ENCODE results near the gene PLXNA2. TPM values are rescaled to one million over a fixed set of nuclear protein-coding genes. Genes with fewer than 3 reads are reported as not detected.

PLXNA2 gene
- total and polyA plus RNA-seq, 2 of the 8 experiments (the other 6 are each of a cell fraction or from before 2014, with no cell fraction given): 0.33 to 1.5 TPM

- Histone ChIP-seq H2BK120ac (replicated peaks; ENCODE audit: low read depth, low read length) (no peak overlapping the region), H3K9ac (replicated peaks in 1 of 4; ENCODE audit: extremely low read depth in 1 of 4, low read depth in 3 of 4, low read length in 3 of 4) (no peak overlapping the region), H3K9me3 (ENCODE audit: insufficient read depth in 2 of 2, low read depth in 1 of 2, low read length in 1 of 2) (no peaks in the 10 kb centered on the region), H3K18ac (ENCODE audit: extremely low read depth, low read length) (no peak overlapping the region), H3K79me2 (ENCODE audit: control insufficient read depth in 1 of 2, insufficient read depth in 2 of 2, low read length in 2 of 2) (no peaks in the 10 kb centered on the region), H2BK15ac (ENCODE audit: low read length) (no peak overlapping the region), H4K20me1 (replicated peaks in 1 of 2; ENCODE audit: control insufficient read depth in 1 of 2, insufficient read depth in 2 of 2, low read length in 2 of 2) (no peaks in the 10 kb centered on the region), H2BK12ac (ENCODE audit: low read depth, low read length) (no peak overlapping the region), H3K4ac (replicated peaks; ENCODE audit: insufficient read length, low read depth, low read length) (no peak overlapping the region), H2AK5ac (ENCODE audit: low read depth, low read length) (no peak overlapping the region), H3K56ac (replicated peaks; ENCODE audit: insufficient read length, low read depth, low read length) (no peak overlapping the region), H3K4me2 (ENCODE audit: insufficient read depth in 1 of 2, low read depth in 2 of 2, low read length in 2 of 2) (no peak overlapping the region), H2BK20ac (ENCODE audit: low read length) (no peak overlapping the region), H3K4me1 (replicated peaks in 1 of 4; ENCODE audit: control insufficient read depth in 3 of 4, insufficient read depth in 4 of 4, low read length in 3 of 4) (peaks cover 2 to 6% (median 4%) of the 10 kb centered on the region in 4 experiments; a peak in 5 of 7 replicates), H3K36me3 (ENCODE audit: control insufficient read depth in 2 of 4, insufficient read depth in 4 of 4, low read length in 3 of 4) (no peaks in the 10 kb centered on the region), H2BK5ac (ENCODE audit: low read depth, low read length) (no peak overlapping the region), H3K23me2 (ENCODE audit: low read depth, low read length) (0 out of 2 replicates have a peak, but pooled peaks cover 1% of the 10 kb centered on the region), H4K91ac (replicated peaks; ENCODE audit: insufficient read length, low read length) (no peak overlapping the region), H4K5ac (ENCODE audit: insufficient read length, low read depth, low read length) (no peak overlapping the region), H3K27me3 (replicated peaks in 1 of 4; ENCODE audit: control insufficient read depth in 3 of 4, extremely low read depth in 1 of 4, insufficient read depth in 3 of 4, low read length in 3 of 4) (peaks cover 0 to 4% (median 0%) of the 10 kb centered on the region in 4 experiments; a peak in 3 of 7 replicates), H3K79me1 (ENCODE audit: low read depth, low read length) (no peaks in the 10 kb centered on the region), H3K14ac (ENCODE audit: insufficient read length) (no peak overlapping the region), H3K4me3 (ENCODE audit: extremely low read depth in 1 of 4, insufficient read depth in 2 of 4, low read depth in 3 of 4, low read length in 4 of 4) (no peak overlapping the region), H4K8ac (ENCODE audit: extremely low read depth, insufficient read depth, low read length) (no peak overlapping the region), H2AFZ (ENCODE audit: low read length) (no peak overlapping the region), H3K27ac (ENCODE audit: low read depth, low read length) (no peak overlapping the region), H3K23ac (ENCODE audit: insufficient read length) (no peak overlapping the region)
- 79% methylated on average over 2 of the region's 2 CpGs; no CpG with 5 or more reads in 1 of the 2 experiments for WGBS, 2 experiments (ENCODE audit: extremely low coverage in 1 of 2, insufficient coverage in 1 of 2, insufficient read length in 1 of 2, insufficient replicate concordance in 2 of 2, low coverage in 1 of 2, low lambda C conversion rate in 2 of 2, missing lambda C conversion rate in 1 of 2)
- CTCF ChIA-PET (ENCODE audit: partially characterized antibody): interaction anchor here (0.7 to 8.7 kb wide), 12 partner anchors 9 to 154 kb away, joined by 3 to 94 read pairs (median 4); no protein-coding TSS in a partner anchor
- POLR2A ChIA-PET (ENCODE audit: partially characterized antibody): interaction anchor here (0.8 kb wide), 1 partner anchor 76 kb away, joined by 3 read pairs; no protein-coding TSS in a partner anchor
- no peak for DNase-seq (ENCODE audit: low read depth in 1 of 2, low spot score in 2 of 2)
- FAIRE-seq: no peak
- no peak for TF ChIP-seq KDM1A (IDR thresholded peaks at IDR 0.05; ENCODE audit: borderline replicate concordance, low read length)
- no peak for TF ChIP-seq POLR2A (IDR thresholded peaks at IDR 0.05; ENCODE audit: control extremely low read depth in 1 of 2, low read depth in 2 of 2, low read length in 2 of 2)
- no peak for TF ChIP-seq RBBP5 (IDR thresholded peaks at IDR 0.05; ENCODE audit: borderline replicate concordance, low read depth, low read length)
- TF ChIP-seq E2F6 (IDR thresholded peaks at IDR 0.05): no peak
- no peak for TF ChIP-seq SP2 (IDR thresholded peaks at IDR 0.05; ENCODE audit: low read length)
- no peak for TF ChIP-seq EGR1 (IDR thresholded peaks at IDR 0.05; ENCODE audit: borderline replicate concordance, low read depth, low read length)
- TF ChIP-seq TEAD4 (IDR thresholded peaks at IDR 0.05; ENCODE audit: low read depth, low read length): no peak
- TF ChIP-seq CREB1 (IDR thresholded peaks at IDR 0.05): no peak
- no peak for TF ChIP-seq USF2 (IDR thresholded peaks at IDR 0.05; ENCODE audit: low read length)
- no peak for TF ChIP-seq BCL11A (IDR thresholded peaks at IDR 0.05; ENCODE audit: low read depth in 2 of 2, low read length in 2 of 2)
- TF ChIP-seq POU5F1 (IDR thresholded peaks at IDR 0.05; ENCODE audit: low read depth, low read length): no peak
- TF ChIP-seq JUND (IDR thresholded peaks at IDR 0.05; ENCODE audit: low read length): no peak
- TF ChIP-seq NANOG (IDR thresholded peaks at IDR 0.05; ENCODE audit: insufficient read depth, low read depth, low read length, poor library complexity, severe bottlenecking): no peak
These were observed 160.5 kb downstream of the PLXNA2 start for GRCh38 chr1:208083715-208084085.
